Measurements from ENCODE around the gene LRRTM1.

- TF ChIP-seq KDM1A (IDR thresholded peaks at IDR 0.05; ENCODE audit: borderline replicate concordance, low read length) (no peak), MAFK (IDR thresholded peaks at IDR 0.05; ENCODE audit: low read depth, low read length) (no peak), CTCF (IDR thresholded peaks at IDR 0.05; ENCODE audit: control extremely low read depth in 1 of 3, insufficient read depth in 1 of 3, low read depth in 1 of 3, low read length in 3 of 3) (no peak), RAD21 (IDR thresholded peaks at IDR 0.05 in 1 of 2, conservative IDR thresholded peaks at IDR 0.05 in 1 of 2; ENCODE audit: low read depth in 2 of 2, low read length in 2 of 2) (no peak), POLR2A (IDR thresholded peaks at IDR 0.05; ENCODE audit: control extremely low read depth in 1 of 2, low read depth in 2 of 2, low read length in 2 of 2) (no peak), EP300 (IDR thresholded peaks at IDR 0.05; ENCODE audit: borderline replicate concordance in 1 of 2, low read depth in 2 of 2, low read length in 2 of 2) (no peak), JUN (IDR thresholded peaks at IDR 0.05; ENCODE audit: low read depth, low read length) (no peak), BACH1 (IDR thresholded peaks at IDR 0.05; ENCODE audit: low read length) (no peak)
- TF ChIP-seq, protein P1, sequence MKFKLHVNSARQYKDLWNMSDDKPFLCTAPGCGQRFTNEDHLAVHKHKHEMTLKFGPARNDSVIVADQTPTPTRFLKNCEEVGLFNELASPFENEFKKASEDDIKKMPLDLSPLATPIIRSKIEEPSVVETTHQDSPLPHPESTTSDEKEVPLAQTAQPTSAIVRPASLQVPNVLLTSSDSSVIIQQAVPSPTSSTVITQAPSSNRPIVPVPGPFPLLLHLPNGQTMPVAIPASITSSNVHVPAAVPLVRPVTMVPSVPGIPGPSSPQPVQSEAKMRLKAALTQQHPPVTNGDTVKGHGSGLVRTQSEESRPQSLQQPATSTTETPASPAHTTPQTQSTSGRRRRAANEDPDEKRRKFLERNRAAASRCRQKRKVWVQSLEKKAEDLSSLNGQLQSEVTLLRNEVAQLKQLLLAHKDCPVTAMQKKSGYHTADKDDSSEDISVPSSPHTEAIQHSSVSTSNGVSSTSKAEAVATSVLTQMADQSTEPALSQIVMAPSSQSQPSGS (IDR thresholded peaks at IDR 0.05; ENCODE audit: low read length): no peak
- TF ChIP-seq, protein P2, sequence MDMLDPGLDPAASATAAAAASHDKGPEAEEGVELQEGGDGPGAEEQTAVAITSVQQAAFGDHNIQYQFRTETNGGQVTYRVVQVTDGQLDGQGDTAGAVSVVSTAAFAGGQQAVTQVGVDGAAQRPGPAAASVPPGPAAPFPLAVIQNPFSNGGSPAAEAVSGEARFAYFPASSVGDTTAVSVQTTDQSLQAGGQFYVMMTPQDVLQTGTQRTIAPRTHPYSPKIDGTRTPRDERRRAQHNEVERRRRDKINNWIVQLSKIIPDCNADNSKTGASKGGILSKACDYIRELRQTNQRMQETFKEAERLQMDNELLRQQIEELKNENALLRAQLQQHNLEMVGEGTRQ (IDR thresholded peaks at IDR 0.05; ENCODE audit: low read length): no peak
Measured at GRCh38 chr2:80256782-80257167, 47.8 kb downstream of the LRRTM1 start.
